TTC549 (cell line): ENCODE data around the gene IGSF9B.

ENCODE experiments used
- FAIRE-seq: peaks from 2 replicates; lab custom pipeline; 2012; peaks lifted over from hg19 to GRCh38; lab: Jason Lieb, UNC

Gene IGSF9B

DNA sequence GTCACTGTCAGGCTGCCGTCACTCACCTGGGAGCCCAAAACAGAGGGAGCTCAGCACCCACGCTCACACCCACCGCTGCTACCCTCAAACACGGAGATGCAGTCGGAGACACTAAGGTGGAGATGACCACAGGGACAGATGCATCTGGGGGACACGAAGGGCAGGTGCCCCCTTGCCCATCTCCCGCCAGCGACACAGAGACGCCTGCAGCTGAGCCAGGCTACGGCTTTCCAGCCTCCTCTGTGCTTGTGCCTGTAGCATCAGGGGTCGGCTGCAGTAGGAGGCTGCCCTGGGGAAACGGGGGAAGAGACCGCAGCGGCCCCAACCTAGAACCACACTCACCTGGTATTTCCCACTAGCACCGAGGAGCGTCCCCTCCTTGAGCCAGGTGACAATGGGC lies 19.3 kb downstream of the IGSF9B start:
- no peak for FAIRE-seq

DNA sequence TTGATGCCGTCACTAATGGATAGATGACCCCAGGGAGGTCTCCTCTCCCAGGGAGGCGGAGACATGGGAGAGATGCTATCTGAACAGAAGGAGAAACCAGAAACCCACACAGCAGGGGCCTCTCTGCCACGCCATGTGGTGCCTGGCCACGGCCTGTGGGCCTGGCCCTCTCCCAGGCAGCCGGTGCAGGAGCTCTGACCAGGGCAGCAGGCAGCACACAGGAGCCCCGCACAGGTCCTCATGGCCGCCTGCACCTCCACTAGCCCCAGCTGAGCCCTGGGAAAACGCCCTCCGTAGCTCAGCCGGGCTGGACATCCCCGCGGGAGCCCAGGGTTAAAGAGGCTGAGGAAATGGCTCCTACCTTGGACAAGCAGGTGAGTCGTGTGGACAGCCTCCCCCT lies 19.8 kb downstream of the IGSF9B start:
- FAIRE-seq, result no peak

DNA sequence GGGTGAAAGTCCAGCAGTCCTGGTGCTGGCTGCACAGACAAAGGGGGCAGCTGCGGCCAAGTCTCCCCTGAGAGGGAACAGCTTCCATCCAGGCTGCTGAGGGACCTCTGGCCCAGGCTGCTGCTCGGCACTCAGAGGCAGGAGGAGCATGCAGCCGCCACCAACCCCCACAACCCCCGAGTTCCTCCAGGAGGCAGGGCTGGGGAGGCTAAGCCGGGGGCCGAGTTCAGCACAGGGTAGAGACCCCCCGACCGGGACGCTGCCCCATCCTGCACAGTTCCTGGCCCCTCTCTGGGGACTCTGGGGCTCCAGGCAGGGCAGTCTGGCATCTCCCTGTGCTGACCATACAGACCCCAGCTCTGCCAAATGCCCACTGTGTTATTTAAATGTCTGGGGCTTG lies 20.2 kb downstream of the IGSF9B start:
- no peak for FAIRE-seq

DNA sequence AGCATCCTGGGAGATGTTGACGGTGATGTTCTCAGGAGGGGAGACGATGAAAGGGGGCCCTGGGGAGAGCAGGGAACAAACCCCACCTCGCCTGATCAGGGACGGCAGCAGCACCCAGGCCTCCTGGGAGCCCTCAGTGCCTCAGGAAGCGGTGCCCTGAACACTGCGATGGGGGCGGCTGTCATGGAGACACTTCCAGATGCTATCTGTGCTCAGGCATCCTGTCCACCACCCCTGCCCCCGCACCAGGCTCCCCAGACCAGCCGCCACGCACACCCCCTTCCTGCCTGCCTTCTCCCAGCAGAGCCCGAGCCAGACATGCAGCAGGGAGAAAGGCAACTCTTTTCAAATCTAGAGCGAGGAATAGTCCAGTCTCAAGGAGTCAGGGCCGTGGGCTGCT lies 20.6 kb downstream of the IGSF9B start:
- no peak for FAIRE-seq

DNA sequence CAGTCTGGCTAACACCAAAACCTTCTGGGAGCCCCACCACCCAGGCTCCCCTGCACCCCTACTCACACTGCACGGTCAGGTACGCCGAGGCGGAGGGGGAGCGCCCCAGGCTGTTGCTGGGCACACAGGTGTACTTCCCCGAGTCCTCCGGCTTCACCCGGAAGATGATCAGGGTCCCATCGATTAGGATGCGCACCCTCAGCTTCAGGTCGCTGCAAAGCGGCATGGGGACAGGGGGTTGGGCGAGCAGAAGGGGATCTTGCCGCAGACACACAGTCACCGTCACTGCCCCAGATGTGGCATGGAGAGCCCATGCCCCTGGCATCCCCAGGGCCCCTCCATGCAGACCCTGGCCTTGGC lies 21.2 kb downstream of the IGSF9B start:
- no peak for FAIRE-seq

DNA sequence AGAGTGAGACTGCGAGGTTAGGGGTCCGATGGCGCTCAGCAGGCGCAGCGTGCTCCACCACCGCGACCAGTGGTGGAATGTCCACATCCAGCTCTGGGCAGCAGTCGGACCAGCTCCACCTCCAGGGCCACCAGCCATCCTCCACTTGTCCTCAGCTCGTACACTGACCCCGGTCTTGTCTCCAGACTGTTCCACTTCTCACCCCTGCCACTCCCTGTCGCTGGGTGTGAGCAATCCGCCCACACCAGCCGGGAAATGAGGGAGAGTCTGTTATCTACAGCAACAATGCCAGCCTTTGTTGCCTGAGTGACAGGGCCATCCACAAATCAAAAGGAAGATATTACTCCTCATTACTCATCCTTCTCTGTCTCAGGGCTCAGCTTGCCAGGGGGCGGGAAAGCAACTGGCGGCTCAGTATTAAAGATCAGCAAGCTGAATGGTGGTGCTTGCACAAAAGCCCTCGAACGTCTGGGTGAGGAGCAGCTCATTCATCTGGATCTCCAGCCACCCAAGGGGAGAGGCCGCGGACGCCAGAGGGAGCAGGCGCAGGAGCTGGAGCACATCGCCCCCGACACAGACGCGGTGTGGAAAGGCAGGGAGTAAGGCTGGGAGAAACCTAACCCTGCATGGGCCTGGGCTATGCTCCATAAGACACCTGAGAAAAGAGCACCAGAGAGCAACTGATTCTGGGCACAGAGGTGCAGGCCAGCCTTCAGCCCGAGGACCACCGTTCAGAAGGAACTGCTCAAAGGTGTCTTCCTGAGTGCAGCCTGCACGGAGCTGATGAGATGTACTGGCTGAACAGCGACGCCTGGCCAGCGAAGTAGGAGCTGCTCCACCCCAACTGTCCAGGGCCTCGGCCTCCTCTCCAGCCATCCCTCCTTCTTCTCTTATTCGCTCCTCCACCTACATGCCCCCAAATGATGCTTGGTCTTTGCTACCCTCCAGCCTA lies 21.9 kb downstream of the IGSF9B start:
- FAIRE-seq, result no peak

DNA sequence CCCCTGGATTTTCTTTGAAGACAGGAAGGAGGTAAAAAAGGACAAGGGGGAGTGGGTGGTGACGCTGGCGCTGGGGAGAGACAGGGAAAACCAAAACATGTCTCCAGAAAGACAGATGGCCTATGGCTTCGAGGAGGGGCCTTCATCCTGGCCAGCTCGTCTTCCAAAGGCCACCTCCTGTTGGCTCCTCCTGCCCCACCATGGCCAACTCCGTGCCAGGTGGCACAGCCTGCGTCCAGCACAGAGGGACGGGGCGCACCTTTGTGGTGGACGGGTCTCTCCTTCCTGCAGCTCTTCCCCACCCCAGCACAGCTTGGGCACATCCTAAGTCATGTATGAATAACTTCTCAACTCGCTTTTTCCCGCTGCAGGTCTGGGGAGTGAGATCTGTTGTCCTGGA lies 22.7 kb downstream of the IGSF9B start:
- FAIRE-seq, result no peak

DNA sequence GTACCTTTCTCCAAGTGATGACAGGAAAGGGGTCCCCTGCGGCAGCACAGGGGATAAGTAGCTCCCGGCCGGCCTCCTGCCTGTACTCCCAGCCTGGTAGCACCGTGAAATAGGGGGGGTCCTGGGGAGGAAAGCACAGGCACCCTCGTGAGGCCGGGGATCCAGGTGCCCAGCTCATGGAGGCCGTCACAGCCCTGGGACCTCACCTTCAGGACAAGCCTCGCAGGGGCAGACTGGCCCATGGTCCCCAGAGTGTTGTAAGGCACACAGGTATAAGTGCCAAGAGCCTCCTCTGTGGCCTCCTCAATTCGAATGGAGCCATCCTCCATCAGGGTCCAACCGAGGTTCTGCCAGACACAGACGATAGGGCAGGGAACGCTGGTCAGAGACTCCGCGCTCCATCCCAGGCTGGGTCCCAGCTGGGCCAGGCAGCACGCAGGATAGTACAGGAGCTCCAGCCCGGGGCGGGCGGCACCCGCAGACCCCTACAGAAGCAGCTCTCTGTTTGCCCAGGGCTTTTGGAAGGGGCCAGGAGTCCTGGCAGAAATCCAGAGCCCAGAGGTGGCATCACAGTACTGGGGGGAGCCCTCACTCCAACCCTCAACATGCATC lies 25.2 kb downstream of the IGSF9B start:
- no peak for FAIRE-seq

DNA sequence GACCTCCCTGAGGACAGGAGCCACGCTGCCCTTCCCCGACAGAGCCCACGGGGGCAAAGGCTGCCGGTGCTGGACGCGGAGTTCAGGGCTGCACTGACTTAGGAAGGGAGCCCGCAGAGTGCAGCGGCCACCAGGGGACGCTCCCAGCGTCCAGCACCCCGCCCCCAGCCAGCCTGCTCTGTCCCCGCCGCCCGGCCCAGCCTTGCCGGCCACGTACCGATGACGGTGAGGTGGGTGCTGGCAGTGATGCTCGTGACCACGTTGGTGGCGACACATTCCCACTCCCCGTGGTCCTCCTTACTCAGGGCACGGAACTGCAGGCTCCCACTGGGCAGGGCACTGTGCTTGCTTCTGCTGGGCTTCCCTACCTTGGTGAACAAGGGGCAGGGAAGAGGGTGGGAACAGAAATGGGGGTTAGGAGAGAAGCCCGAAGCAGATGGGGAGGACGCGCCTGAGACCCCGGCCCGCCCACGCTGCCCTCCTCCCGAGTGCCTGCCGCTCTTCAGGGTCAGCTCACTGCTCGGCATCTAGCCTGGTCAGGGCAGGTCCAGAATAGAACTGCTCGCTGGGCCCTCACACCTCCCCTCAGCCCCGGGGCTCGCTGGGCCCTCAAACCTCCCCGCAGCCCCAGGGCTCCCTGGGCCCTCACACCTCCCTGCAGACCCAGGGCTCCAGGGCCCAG lies 25.9 kb downstream of the IGSF9B start:
- no peak for FAIRE-seq

DNA sequence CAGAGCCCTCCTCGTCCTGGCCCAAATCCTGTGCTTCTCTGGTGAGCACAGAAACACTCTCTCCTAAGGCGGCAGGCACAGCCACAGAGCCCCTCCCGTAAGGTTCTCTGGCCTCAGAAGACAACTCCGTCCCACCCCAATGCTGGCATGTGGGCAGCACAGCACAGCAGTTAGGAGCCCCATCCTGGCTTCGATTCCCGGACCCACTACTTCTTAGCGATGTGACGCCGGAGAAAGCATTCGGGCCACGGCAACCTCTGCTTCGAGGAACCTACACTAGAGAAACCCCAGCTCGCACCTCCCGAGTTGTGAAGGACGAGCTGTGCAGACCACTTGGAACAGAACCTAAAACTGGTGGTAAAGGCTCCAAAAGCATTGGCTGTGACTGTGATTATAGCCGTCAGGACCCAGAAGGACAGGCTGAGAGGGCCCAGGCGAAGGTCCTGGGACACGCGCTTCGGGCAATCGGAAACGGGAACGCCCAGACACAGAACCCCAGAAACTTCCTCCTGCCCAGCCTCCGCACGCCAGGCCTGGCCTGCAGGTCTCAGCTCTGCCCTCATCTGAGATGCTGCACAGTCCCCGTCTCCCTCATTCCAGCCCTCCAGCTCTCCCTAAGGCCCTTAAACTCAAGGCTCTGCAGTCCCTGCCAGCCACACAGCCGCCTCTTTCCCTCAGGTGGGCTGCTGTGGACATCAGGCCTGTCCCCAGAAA lies 26.6 kb downstream of the IGSF9B start:
- no peak for FAIRE-seq

DNA sequence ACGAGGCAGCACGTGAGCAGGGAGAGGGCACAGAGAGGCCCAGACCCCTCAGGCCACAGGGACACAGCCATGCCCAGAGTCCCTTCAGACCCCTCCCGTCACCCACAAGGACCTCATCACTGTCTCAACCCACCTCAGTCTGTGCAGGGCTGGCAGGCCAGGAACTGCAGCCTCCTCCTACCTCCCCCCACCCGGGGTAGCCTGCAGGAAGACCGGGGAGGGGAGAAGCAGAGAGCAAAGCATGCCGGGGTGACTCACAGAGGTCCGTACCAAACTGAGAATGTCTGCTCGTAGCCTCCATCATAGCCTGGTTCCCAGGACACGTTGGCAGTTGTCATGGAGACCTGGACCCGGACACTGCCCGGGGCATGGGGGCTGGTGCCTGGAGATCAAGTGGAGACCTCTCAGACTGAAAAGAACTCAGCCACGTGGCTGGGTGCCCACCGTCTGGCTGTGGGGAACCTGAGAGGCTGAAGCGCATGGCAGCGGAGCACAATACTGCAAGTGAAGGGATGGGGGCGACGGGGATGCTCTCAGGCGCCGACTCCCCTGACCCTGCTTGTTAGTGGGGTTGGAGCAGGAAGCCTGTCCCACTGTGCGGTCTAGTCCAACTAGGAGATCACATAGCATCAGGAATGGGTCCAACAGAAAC lies 27.2 kb downstream of the IGSF9B start:
- no peak for FAIRE-seq

DNA sequence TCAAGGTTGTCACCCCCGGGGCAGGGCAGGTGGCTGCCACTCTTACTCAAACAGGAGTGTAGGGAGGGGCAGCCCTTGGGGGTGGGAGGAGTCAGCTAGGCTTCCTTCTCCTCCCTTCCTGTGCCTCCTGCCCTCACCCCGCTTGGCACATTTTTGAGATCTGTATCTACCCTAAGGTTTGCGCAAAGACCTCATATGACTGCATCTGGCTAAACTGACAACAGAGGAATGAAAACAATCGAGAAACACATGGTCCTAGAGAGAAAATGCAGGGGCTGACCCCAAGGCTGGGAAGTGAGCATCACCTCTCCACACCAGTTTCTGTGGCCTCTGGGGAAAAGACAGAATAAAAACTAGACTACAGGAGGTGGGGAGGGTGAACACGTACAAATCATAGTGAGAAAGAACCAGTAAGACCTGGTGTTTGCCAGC lies 28.1 kb downstream of the IGSF9B start:
- no peak for FAIRE-seq

DNA sequence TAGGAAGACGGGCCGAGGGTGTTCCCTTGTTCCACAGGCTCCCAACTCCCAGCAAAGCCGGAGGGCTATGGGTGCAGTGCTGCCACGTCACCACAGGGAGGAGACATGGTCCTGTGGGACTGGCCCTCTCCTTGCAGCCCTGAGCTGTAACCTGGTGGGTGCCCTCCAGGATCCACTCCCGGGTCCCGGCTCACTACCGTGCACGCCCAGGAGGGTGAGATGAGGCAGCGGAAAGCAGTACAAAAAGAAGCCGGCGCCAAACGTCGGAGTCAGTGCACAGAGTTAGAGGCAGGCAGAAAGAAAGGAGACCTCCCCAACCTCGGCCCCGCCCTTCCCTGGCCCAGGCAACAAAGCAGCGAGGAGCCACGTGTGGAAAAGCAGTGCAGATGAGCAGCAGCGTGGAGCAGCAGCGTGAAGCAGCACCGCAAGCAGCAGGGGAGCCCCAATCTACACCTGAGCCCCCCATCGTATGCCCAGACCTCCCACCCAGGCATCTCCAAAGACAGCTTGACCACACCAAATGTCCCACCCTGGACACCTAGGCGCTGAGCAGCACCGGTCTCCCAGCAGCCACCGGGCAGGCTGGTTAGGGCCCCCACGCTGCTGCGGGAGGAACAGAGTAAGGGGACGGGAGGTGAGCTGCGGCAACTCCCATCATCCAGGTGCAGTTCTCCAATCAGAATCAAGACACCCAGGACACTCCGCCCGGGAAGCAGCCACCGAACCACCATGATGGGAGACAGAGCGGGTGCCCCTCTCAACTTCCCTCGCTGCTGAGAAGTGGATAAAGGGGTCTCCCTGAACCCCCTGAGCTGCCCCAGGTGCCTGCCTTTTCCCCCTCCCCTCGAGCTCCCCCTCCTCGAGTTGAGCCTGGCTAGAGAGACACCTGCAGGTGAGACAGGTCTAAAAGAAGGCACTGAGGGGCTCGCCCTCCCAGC lies 28.8 kb downstream of the IGSF9B start:
- FAIRE-seq, result no peak

DNA sequence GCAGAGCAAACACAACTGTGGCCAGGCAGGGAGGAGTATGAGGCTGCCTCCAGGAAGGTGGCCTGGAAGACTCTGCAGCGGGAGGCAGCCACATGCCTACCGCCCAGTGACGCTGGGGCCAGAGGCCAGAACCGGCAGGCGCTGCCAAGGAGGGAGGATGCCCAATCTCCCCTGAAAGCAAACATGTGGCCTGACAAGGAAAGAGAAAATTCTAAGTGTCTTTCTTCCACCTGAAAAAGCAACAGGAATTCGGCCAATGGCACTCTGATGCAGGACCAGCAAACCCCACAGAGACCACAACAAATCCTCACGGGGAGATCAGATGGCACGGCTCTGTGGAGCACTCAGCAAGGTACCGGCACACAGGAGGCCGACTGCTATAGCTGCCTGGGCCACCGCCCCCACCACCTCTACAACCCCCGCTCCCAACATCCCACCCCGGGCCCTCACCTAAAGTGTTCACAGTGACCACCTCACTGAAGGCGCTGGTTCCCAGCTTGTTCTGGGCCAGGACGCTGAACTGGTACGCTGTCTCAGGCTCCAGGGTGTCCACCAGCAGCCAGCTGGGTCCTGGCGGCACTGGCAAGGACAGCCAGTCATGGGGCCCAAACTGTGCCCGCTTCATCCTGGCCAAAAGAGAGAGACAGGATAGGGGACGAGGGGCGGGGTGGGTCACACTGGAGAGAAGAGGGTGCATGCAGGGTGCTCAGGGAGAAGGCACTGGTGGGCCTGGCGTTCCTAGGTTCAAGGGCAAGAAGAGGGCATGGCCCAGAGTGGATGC lies 30.1 kb downstream of the IGSF9B start:
- FAIRE-seq, result no peak

DNA sequence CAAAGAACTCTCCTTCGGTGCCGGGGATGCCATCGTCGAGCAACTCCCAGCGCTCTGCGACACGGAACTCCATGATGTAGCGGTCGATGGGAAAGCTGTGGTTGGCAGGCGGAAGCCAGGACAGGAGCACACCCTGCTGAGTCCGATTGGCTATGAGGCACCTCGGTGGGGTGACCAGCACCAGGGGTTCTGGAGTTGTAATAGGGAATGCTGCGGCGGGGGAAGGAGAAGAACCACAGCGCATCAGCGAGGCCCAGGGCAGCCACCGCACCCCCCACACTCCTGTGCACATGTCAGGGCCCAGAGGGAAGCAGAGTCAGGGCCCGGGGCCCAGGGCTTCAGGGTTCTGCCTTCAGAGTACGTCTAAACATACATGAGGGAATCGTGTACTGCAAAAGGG lies 31.0 kb downstream of the IGSF9B start:
- FAIRE-seq, result no peak

DNA sequence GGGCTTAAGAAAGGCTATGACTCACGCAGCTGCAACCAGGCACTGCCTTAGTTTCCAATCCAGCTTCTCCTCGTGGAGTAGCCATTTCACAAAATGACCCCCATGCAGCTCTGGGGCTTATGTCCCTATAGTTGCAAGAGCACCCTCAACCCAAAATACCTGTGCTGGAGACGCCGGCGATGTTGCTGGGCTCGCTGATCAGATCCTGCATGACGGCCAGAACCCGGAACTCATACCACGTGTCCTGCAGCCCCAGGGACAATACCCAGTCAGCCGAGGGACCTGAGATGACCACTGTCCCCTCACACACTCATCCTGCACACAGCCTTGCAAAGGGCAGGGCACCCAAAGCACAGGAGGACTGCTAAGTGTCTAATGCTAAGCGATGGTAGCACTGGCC lies 32.1 kb downstream of the IGSF9B start:
- no peak for FAIRE-seq

DNA sequence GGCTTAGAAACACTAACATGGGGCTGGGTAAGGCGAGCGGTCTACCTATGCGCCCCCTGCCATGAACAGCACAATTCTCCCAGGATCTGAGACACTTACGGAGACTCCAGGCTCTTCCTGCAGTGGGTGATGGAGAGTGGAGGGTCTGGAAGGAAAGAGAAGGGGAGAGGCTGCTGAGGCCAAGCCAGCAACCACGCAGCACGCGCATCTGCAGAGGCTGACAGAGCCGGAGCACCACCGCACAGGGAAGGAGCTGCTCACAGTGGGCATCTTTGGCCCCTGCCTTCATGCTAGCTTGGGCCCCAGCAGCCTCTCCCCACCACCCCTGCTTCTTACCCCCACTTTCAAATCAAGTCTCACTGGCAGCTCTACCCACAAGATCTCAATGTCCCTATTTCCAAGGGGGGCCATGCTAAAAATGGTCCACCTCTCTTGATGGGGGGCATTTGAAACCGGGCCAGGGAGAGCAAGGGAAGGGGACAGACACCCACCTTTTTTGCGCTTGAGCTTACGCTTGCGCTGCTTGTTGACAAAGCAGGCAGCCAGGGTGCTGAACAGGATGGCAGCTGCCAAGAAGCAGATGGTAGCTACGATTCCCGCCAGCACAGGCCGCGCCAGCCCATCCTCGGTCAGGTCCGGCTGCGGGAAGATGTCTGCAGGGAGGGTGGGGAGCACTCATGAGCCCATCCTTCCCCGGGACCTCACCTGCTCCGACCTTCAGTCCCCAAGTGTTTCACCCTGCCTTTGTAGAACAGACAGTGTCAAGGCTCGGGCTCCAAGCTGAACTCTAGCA lies 34.5 kb downstream of the IGSF9B start:
- FAIRE-seq, result no peak

DNA sequence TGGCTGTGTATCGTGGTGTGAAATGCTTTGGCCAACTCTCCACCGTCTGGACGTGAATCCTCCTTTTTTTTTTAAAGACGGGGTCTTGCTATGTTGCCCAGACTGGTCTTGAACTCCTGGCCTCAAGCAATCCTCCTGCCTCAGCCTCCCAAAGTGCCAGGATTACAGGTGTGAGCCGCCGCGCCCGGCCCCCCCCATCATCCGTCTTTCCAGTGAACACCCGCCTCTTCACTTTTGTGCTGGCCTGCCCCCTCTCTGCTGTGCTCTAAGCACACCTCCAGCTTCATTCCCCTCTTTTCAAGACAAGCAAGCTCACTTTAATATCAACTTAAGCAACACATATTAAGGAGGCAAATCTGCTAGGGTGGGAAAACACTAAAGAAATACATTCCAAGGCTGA lies 35.3 kb downstream of the IGSF9B start:
- FAIRE-seq, result no peak

DNA sequence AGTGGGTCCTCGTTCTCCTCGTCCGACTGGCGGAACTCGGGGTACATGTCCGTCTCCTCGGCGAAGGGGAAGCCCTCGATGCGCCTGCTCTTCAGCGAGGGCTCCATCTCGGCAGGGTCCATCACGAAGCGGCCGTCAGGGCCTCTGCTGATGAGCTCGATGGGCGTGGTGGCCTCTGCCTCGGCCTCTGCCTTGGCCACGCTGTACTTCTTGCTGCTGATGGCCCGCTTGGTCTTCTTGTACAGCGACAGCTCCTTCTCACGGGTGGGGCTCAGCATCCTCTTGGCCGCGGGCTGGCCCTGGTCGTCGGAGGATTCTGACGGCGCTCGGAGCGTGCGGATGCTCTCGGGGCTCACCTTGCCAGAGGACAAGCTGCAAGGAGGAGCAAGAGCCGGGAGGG lies 35.7 kb downstream of the IGSF9B start:
- FAIRE-seq, result no peak
